ENCODE data around the gene ACSS1.

Gene ACSS1

DNA sequence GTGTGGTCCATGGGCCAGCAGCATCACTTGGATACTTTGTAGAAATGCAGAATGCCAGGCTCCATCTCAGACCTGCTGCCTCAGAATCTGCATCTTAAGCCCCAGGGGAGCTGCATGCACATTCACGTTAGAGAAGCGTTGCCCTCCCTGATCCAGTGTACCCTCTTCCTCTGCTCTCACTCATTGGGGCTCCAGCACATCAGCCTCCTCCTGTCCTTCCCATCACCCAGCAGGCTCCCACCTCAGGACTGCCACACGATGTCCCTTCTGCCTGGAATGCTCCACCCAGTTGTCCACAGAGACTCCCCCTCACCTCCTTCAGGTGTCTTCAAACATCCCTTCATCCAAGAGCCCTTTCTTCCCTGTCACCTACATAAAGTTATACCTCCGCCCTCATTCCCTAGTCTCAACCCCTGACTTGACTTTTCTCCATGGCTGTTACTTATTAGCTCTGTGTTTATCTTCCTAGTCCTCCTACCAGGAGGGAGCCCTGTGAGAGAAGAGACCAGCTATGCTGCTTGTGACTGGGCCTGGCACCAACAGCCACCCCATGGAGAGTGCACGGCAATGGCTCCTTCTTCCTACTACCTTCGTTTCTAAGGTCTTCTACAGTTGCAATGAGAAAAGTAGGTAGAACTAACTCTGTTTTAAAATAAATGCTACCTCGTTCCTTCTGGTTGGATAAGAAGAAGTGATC is 3.3 kb upstream of the ACSS1 start:
- Histone ChIP-seq H3K4me3 (ENCODE audit: severe bottlenecking) (no peak overlapping the region), H3K4me1 (ENCODE audit: insufficient read depth, poor library complexity, severe bottlenecking) (no peaks in the 10 kb centered on the region), H3K36me3 (ENCODE audit: low read depth) (no peaks in the 10 kb centered on the region), H3K27me3 (ENCODE audit: insufficient read depth, poor library complexity, severe bottlenecking) (peaks cover 7% of the 10 kb centered on the region), H3K9me3 (ENCODE audit: severe bottlenecking) (no peaks in the 10 kb centered on the region), H3K27ac (ENCODE audit: poor library complexity, severe bottlenecking) (no peak overlapping the region)
- peak; percentile 23 for DNase-seq (ENCODE audit: low spot score)
- TF ChIP-seq, protein P1, sequence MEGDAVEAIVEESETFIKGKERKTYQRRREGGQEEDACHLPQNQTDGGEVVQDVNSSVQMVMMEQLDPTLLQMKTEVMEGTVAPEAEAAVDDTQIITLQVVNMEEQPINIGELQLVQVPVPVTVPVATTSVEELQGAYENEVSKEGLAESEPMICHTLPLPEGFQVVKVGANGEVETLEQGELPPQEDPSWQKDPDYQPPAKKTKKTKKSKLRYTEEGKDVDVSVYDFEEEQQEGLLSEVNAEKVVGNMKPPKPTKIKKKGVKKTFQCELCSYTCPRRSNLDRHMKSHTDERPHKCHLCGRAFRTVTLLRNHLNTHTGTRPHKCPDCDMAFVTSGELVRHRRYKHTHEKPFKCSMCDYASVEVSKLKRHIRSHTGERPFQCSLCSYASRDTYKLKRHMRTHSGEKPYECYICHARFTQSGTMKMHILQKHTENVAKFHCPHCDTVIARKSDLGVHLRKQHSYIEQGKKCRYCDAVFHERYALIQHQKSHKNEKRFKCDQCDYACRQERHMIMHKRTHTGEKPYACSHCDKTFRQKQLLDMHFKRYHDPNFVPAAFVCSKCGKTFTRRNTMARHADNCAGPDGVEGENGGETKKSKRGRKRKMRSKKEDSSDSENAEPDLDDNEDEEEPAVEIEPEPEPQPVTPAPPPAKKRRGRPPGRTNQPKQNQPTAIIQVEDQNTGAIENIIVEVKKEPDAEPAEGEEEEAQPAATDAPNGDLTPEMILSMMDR (IDR thresholded peaks at IDR 0.05; ENCODE audit: poor library complexity, severe bottlenecking): no peak
- no peak for ATAC-seq (ENCODE audit: low read depth)

DNA sequence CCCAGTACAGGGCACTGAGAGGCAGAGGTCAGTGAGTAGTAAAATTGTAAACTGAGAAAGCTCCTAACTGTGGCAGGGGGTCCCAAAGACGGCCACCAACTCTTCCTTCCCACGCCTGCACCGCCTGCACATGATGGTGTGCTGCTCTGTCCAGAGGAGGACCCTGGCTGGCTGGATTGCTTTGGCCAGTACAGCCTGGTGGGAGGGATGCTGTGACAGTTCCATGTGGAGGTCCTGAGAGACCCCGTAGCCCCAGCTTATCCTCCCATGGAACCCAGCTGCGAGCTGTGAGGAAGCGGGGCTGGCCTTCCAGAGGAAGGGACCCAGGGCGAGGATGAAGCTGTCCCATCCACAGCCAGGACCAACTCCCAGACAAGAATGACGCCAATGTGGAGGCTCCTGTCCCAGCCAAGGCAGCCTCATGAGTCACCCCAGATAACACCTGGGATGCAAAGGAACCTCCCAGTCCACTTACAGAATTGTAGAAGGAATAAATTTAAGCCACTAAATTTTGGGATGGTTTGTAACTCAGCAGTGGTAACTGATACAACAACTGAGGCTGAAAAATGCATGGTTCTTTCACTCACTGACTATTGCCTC is 2.0 kb upstream of the ACSS1 start:
- H3K4me1 ChIP-seq (ENCODE audit: insufficient read depth, poor library complexity, severe bottlenecking): no peaks in the 10 kb centered on the region
- H3K27me3 ChIP-seq (ENCODE audit: insufficient read depth, poor library complexity, severe bottlenecking): peaks cover 3% of the 10 kb centered on the region
- ATAC-seq (ENCODE audit: low read depth) (no peak), DNase-seq (ENCODE audit: low spot score) (peak; percentile 47)
- H3K4me3 ChIP-seq (ENCODE audit: severe bottlenecking): no peak overlapping the region
- no peak overlapping the region for H3K27ac ChIP-seq (ENCODE audit: poor library complexity, severe bottlenecking)
- H3K9me3 ChIP-seq (ENCODE audit: severe bottlenecking): no peaks in the 10 kb centered on the region
- TF ChIP-seq, protein P1 (IDR thresholded peaks at IDR 0.05; ENCODE audit: poor library complexity, severe bottlenecking): no peak
- H3K36me3 ChIP-seq (ENCODE audit: low read depth): no peaks in the 10 kb centered on the region

DNA sequence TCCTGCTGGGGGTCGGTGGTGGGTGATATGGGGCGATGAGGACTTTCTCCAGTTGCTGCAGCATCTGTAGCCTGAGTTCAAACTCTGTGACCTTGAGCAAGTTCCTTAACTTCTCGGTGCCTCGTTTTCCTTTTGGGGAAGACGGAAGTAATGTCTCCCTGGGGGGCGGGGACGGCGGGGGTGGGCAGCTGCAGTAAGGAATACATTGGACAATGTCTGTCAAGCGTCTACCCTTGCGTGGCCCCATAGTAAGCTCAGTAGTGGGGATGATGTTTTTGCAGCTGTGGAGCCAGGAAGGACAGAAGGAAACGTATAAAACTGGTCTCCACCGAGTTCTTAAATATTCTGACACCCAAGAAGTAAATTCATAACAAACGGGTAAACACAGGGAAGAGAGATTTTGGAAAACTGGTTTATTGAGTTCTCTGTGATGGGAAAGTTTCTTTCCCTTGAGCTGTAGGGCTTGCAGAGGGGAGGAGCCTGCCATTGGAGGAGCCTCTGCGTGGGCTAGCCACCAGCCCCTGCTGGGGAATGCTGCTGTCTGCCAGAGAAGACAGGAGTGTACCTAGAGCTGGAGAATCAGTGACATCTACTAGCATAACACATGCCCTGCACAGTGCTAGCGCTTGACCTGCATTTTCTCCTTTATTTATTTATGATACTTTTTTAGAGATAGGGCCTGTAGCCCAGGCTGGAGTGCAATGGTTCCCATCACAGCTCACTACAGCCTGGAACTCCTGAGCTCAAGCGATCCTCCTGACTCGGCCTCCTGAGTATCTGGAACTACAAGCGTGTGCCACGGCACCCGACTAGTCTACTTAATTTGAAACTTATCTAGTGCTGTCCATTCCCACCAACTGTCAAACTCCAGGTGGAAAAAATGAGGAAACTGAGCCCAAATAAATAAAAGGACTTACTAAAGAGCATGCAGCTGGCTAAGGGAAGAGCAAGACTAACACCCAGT is 1.2 kb upstream of the ACSS1 start:
- no peak for ATAC-seq (ENCODE audit: low read depth)
- H3K27me3 ChIP-seq (ENCODE audit: insufficient read depth, poor library complexity, severe bottlenecking): peaks cover 3% of the 10 kb centered on the region
- H3K4me1 ChIP-seq (ENCODE audit: insufficient read depth, poor library complexity, severe bottlenecking): no peaks in the 10 kb centered on the region
- H3K9me3 ChIP-seq (ENCODE audit: severe bottlenecking): no peaks in the 10 kb centered on the region
- DNase-seq (ENCODE audit: low spot score): peak; percentile 35
- H3K27ac ChIP-seq (ENCODE audit: poor library complexity, severe bottlenecking): no peak overlapping the region
- no peak overlapping the region for H3K4me3 ChIP-seq (ENCODE audit: severe bottlenecking)
- H3K36me3 ChIP-seq (ENCODE audit: low read depth): no peaks in the 10 kb centered on the region
- TF ChIP-seq, protein P1 (IDR thresholded peaks at IDR 0.05; ENCODE audit: poor library complexity, severe bottlenecking): no peak

DNA sequence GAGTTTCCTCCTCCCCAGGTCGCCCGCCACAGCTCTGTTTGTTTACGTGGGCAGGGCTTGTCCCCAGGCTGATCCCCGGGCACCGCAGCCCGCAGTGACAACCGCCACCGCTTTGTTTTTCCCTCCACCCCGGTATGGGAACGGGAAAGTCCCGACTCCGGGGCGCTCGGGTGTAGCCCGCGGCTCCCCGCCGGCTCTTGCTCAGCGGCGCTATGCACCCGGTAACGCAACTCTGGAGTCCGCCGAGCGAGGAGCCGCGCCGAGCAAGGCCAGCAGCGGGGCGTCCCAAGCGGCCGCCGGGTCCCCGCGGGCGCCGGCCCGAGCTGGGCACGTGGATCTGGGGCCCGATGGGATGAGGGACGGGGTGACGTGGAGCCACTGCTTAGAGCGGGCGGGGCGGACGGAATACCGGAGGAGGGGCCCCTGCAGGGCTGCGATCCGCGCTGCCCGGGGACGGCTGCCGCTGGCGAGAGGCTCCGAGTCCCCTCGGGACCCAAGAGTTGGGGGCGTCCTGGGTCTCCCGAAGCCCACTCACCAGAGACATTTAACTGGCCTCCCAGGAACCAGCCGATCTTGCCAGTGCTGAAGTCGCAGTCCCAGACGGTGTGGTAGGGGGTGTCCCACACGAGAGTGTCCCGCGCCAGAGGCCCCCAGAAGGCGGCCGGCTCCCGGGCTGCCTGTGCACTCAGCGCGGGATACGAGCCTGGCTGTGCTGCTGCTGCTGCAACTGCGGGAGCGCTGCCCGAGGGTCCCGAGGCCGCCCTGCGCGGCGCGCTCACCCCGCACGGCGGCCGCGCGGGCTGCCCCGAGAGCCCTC is 497 bp downstream of the ACSS1 start:
- H3K4me3 ChIP-seq (ENCODE audit: severe bottlenecking): peak overlapping the region; percentile 51
- peak; percentile 68 for ATAC-seq (ENCODE audit: low read depth)
- H3K36me3 ChIP-seq (ENCODE audit: low read depth): no peaks in the 10 kb centered on the region
- no peaks in the 10 kb centered on the region for H3K9me3 ChIP-seq (ENCODE audit: severe bottlenecking)
- TF ChIP-seq, protein P1 (IDR thresholded peaks at IDR 0.05; ENCODE audit: poor library complexity, severe bottlenecking): peak; percentile 13
- no peak for DNase-seq (ENCODE audit: low spot score)
- no peak overlapping the region for H3K27ac ChIP-seq (ENCODE audit: poor library complexity, severe bottlenecking)
- H3K4me1 ChIP-seq (ENCODE audit: insufficient read depth, poor library complexity, severe bottlenecking): no peaks in the 10 kb centered on the region
- H3K27me3 ChIP-seq (ENCODE audit: insufficient read depth, poor library complexity, severe bottlenecking): peaks cover 2% of the 10 kb centered on the region
